Fibroblast of skin of abdomen (primary cell): ENCODE measurements around the gene AHDC1.
"Not testable (repeated sequence)": the region's sequence is repeated elsewhere in the genome, so short reads cannot be mapped to it uniquely, and the experiment has no call there.

Experiments used
- DNase-seq: peaks from one replicate; pipeline ENCODE4 v3.0.0-alpha.2; 2013

Gene AHDC1

DNA sequence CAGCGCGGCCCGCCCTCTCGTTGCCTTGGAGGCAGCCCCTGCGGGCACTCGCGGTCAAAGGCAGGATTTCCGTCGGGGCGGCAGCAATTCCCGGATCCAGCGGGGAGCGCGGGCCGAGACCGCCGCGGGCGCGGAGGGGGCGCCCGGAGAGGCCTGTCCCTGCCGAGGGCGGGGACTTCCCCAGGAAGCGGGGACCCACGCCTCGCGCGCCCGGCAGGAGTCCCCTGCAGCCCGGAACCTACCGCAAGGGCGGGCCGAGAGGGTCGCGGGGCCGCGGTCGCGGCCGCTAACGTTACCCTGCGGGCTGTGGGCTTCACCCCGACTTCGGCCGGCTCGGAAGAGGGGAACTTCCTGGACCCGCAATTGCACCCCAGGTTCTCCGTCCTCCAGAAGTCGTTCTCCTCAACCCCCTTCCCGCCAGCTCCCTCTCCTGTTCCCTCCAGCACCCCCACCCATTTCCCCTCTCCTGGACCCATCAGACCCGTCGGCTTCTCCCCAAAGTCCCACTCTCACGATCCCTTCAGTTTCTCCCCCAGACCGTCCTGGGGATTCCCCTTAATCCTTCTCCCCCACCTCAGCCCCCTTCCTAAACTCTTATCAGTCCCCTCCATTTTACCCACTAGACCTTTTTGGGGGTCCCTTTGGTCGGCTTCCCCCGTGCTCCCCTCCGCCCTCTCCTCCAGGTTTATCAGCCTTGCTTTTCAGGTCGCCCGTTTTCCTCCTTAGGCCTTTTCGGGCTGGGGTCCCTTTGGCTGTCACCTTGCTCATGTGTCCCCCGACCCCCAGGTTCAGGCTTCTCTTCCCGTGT lies 30.4 kb upstream of the AHDC1 start:
- no peak for DNase-seq

GRCh38 chr1:27633640-27634176 lies 29.8 kb upstream of the AHDC1 start:
- no peak for DNase-seq

DNA sequence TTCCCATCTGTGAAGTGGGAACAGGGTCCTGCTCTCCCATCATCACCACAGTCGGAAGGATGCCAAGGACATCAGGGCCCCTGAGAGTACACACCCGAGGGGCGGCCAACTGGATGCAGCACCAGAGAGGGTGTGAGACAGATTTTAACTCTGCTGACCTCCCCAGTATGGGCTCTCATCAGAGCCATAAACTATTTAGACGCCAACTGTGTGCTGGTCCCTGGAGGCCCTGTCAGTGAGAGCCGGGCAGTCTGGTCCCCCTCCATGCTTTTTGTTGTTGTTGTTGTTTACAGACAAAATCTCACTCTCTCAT lies 29.3 kb upstream of the AHDC1 start:
- DNase-seq: no peak

DNA sequence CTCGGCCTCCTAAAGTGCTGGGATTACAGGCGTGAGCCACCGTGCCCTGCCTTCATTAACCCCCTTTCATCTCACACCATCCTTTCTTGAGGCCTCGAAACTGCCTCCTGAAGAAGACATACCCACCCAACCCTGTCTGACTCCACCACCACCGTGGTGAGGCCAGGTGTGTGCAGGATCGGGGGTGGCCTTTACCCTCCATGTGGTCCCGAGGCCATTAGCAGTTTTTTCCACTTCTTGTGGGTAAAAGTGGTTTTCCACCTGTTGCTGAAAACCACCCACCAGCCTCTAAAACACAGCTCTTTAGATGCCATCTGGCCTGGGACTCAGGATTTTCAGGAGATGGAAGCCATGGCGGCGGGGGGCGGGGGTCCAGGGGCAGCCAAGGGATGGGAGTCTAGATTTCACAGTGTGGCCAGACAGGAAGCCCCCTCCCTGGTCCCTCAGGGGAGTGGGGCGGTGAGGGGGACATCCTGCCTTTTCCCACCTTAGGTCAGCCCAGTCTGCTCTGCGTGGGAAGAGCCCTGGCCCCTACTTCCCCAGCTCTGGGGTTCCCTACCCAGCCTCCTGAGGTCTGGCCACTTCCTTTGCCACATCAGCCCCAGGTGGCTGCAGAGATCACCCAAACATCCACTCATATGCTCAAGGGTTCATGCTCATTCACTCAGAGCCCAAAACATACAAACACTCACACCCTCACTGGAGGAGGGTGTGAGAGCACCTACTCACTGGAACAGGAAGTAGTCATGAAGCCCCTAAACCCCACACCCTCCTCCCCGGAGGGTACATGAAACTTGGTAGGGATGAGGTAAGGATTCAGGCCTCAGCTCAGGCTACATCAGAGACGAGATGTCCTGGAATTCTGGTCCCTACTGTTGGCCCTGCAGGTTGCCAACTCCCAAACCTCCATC lies 28.7 kb upstream of the AHDC1 start:
- no peak for DNase-seq

- DNase-seq: no peak
Measured at GRCh38 chr1:27630859-27631491, 27.0 kb upstream of the AHDC1 start.

- no peak for DNase-seq
Measured at GRCh38 chr1:27628712-27629111, 24.8 kb upstream of the AHDC1 start.

DNA sequence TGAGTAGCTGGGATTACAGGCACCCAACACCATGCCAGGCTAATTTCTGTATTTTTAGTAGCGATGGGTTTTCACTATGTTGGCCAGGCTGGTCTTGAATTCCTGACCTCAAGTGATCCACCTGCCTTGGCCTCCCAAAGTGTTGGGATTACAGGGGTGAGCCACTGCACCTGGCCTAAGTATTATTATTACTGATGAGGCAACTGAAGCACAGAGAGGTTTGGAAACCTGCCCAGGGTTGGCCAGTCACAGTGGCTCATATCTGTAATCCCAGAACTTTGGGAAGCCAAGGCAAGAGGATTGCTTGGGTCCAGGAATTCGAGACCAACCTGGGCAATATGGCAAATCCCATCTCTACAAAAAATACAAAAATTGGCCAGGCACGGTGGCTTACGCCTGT lies 23.8 kb upstream of the AHDC1 start:
- not testable (repeated sequence) for DNase-seq

DNA sequence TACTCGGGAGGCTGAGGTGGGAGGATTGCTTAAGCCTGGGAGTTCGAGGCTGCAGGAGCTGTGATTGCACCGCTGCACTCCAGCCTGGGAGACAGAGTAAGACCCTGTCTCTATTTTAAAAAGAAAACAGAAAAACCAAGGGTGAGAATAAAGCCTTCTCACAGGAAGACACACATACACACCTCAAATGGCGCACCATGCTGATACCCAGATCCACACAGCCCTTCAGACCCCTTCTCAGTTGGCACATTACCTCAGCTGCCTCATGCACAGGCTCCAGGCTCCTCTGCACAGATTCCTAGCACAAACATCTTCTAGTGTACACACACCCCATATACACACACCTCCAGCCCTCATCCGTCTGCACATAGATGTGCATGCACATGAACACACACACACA lies 23.1 kb upstream of the AHDC1 start:
- no peak for DNase-seq

DNA sequence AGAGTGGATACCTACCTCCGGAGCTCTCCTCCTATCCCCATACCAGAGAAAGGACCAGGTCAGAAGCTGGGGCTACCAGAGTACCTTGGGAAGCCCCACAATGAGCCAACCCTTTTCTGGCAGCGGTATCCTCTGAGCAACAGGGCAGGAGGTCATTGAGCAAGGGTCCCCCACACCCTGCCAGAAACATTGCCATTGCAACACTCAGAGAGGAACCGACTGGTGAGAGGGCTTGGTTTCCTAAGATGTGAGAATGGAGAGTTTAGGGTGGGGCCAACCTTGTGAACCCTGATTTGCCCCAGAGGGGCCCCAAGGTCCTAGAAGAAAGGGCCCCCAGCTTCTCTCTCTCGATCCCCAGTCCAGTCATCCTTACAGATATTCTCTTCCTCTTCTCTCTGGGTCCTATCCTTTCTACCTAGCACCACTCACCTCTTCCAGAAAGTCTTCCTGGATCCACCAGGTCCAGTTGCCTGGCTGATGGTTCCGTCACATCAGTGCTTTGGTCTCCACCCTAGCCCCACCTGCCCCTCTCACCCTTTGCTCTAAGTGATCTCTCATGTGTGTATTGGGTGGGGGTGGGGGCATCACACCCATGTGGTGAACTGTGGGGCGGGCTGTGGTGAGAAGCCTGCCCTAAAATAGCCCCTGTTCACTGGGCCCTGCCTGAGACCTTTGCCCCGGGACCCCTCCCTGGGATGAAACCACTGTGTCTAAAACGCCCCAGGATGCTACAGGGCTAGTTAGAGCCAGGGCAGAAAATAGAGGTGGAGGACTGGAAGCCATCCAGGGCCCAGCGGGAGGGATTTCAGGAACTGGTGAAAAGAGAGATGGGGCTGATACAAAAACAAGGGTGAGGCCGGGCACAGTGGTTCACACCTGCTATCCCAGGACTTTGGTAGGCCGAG lies 22.3 kb upstream of the AHDC1 start:
- no peak for DNase-seq

DNA sequence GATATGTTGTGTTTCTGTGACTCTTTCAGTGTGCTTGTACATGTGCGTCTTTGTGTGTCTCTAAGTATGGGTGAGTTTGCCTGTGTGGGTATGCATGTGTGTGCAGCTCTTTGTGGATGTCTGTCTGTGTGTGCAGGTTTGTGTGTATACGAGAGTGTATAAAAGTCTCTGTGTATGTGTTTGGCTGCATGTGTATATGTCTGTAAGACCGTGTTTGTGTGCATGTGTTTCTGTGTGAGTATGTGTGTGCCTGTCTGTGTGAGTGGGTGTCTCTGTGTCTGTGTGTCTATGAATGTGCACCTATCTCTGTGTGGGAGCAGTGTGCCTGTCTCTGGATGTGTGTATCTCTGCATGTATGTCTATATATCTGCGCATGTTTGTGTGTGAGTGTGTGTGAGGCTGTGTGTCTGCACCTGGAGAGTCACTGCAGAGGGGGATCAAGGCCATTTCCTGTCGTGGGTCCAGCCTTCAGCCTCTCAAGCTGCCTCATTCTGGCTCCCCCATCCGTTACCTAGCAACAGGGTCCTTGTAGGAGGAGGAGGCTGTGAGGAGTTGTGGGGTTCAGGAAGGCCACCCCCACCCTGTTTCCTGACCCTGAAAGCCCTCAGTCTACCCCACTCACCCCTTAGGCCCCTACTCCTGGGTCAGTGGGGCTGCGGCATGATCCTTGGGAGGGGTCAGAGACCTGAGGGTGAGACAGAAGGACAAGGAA lies 20.7 kb upstream of the AHDC1 start:
- DNase-seq: no peak

DNA sequence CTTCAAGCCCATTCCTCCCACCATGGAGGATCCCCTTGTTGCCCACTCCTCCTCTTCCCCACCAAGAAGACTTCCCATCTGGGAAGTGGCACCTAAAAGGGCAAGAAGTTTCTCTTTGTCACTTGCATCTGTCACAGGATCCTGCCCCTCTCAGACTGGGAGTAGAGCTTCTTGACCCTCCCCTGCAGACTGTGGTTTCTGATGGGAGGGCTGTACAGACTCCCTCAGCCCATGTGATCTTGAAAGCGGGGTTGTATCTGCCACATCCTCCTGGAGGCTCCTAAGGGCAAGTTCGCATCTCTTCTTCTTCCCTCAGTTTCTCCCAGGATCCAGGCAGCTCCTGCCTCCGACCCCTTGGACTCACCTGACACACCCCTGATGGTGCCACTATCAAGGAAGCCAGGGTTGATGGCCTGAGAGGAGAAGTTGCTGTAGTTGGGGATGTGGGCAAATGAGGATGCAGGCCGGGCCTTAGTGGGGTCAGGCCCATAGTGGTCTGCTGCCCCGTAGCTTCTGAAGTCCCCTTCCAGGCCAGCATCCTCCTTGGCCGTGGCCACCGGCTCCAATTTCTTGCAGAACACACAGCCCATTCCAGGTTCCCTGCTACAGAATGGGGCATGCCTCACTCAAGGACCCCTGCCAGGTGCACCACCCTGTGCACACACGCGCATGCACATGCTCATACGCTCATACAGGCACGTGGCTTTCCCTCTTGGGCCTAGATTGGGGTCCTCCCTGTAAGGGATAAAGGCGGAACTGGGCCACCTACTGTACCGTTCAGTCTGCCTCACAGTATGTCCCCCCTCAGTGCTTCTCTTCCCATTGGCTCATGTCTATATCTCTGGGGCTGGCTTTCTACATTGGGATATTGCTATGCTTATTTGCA lies 19.6 kb upstream of the AHDC1 start:
- DNase-seq: no peak

DNA sequence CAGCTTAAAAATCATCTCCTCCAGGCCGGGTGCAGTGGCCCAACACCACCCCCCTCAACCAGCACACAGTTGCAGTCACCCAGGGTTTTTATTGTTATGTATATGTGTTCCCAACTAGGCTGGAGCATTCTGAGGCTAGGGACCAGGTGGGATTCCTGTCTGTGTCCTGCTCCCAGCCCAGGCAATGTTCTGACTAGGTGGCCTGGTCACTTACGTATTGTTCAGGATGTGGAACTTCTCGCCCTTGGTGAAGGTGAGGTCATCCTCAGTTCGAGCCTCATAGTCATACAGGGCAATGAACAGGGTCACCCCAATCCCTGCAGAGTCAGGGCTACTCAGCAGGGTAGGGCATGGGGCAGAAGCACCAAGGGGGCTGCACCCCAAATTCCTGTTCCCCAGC lies 18.9 kb upstream of the AHDC1 start:
- no peak for DNase-seq

DNA sequence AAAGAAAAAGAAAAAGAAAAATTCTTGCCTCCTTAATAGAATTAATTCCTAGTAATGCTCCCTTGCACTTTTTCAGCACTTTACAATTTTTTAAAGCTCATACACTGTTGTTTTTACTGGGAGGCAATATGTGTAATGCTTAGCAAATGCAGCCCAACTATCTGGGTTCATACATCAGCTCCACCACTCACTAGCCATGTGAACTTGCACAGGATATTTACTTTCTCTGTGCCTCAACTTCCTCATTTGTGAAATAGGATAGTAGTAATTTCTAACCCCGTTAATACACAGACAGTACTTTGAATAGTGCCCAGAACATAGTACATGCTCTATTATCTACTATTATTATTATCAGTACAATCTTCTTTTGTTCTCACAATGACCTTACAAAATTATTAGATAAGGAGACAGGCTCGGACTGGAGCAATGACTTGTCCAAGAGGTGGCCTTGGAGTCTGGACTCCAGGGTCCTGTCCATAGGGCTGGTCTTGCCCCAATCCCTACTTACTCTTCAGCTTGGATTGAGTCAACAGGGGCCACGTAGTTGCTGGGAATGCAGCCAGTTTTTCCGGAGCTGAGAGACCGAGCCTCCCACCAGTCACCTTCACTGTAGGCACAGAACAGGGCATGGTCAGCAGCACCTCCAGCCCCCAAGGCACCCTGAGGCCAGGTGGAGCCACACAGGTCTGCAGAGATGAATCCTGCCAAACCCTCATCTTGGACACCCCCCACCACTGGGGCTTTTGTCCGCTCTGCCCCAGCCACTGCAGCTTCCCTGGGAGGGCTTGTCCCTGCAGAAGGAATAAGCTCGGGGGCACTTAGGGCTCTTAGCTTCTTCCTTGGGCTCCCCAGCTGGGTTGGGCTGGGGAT lies 17.3 kb upstream of the AHDC1 start:
- DNase-seq: no peak

GRCh38 chr1:27619782-27620438 lies 16.0 kb upstream of the AHDC1 start:
- not testable (repeated sequence) for DNase-seq

- DNase-seq: no peak
Measured at GRCh38 chr1:27618341-27619082, 14.6 kb upstream of the AHDC1 start.

DNA sequence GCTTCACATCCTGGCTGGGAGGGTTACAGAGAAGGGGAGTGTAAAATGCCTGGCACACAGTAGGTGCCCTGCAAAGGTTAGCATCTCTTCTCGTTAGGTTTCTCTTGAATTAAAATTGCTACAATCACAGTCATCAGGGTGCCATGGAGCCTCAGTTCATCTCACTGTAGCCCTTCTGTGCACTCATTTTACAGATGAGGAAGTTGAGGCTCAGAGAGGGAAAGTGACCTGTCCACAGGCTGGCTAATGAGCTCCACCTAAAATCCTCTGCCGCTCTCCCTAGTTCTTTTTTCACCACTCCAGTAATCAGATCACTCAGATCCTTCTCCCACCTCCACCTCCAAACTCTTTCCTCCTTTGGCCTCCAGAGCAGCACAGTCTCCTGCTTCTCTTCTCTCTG lies 13.5 kb upstream of the AHDC1 start:
- no peak for DNase-seq

DNA sequence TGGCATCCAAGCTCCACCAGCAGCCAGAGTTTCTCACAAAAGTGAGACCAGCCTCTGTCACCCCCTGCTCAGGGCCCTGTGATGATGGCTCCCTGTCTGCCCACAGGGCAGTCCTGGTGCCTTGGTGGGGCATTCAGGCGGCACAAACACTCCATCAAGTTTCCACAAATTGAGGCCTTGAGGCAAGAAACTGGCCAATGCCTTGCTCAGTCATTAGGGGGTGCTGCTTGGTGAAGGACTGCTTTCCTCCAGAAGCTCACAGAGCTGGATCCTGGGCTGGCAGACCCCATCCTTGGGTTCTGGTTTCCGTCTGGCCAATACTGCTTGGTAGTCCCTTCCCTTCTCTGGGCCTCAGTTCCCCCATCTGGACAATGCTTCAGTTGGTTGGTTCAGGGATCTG lies 12.5 kb upstream of the AHDC1 start:
- DNase-seq: no peak
